Activated CD8-positive, alpha-beta T cell treated with anti-CD3 and anti-CD28 coated beads for 36 hours (primary cell): ENCODE data around the gene PIK3C2G. TPM values are rescaled to one million over a fixed set of nuclear protein-coding genes. Genes with fewer than 3 reads are reported as not detected.

Experiments used
- ATAC-seq: fragments of 200-7000 bp; cut with Tn5 transposase; one replicate; pipeline ENCODE4 v1.10.0; 2021; ENCODE audit warnings: mild to moderate bottlenecking, moderate library complexity
- CTCF ChIA-PET: fragments of 350-600 bp; sonication (Branson Sonifier 250); formaldehyde crosslinking; loops from one replicate; lab custom pipeline; 2021; ENCODE audit warnings: antibody characterized with exemption; lab: Charles Lee
- POLR2A ChIA-PET: fragments of 350-600 bp; sonication (Branson Sonifier 250); formaldehyde crosslinking; loops from one replicate; lab custom pipeline; 2021; ENCODE audit warnings: antibody characterized with exemption; lab: Charles Lee
- DNase-seq: peaks from one replicate; pipeline ENCODE4 v3.0.0-alpha.2; 2020
- H3K27ac Mint-ChIP-seq: one replicate; pipeline ENCODE4 v1.8.0; 2021; ENCODE audit warnings: mild to moderate bottlenecking, mixed read lengths
- H3K27me3 Mint-ChIP-seq: one replicate; pipeline ENCODE4 v1.8.0; 2021; ENCODE audit warnings: mixed read lengths
- H3K36me3 Mint-ChIP-seq: one replicate; pipeline ENCODE4 v1.8.0; 2021; ENCODE audit warnings: low read depth, mixed read lengths
- H3K4me1 Mint-ChIP-seq: one replicate; pipeline ENCODE4 v1.8.0; 2021; ENCODE audit warnings: low read depth, mixed read lengths
- H3K4me3 Mint-ChIP-seq: one replicate; pipeline ENCODE4 v1.8.0; 2021; ENCODE audit warnings: mild to moderate bottlenecking, moderate library complexity, mixed read lengths
- H3K9me3 Mint-ChIP-seq: one replicate; pipeline ENCODE4 v1.8.0; 2021; ENCODE audit warnings: mixed read lengths
- CTCF ChIP-seq: fragments of 200-600 bp; IDR thresholded peaks from one replicate; pipeline ENCODE4 v1.8.0; 2022; ENCODE audit warnings: antibody characterized with exemption, mild to moderate bottlenecking
- intact Hi-C: fragments of 100-400 bp; cut with micrococcal nuclease; formaldehyde crosslinking; loops from one replicate; pipeline ENCODE4 v1.10.0; 2022
- total RNA-seq, 2 experiments: library from RNA; stranded (reverse); gene quantifications; one replicate each; pipeline ENCODE4 v1.2.3, GENCODE V29; 2021

The PIK3C2G gene
- total RNA-seq, 2 experiments from 2014 or later = not detected

- intact Hi-C loops = no loop called here
- TF ChIP-seq CTCF = no peak
- no peaks in the 10 kb centered on the region for H3K4me1 Mint-ChIP-seq
- ATAC-seq (no peak), DNase-seq (no peak)
- H3K27ac Mint-ChIP-seq = no peak overlapping the region
- ChIA-PET POLR2A (no interaction called here), CTCF (no interaction called here)
- no peaks in the 10 kb centered on the region for H3K36me3 Mint-ChIP-seq
- H3K4me3 Mint-ChIP-seq = no peak overlapping the region
- no peaks in the 10 kb centered on the region for H3K27me3 Mint-ChIP-seq
- H3K9me3 Mint-ChIP-seq = no peaks in the 10 kb centered on the region
These were observed 290.4 kb downstream of the PIK3C2G start for GRCh38 chr12:18551701-18552100.

GRCh38 chr12:18552829-18553228, 291.5 kb downstream of the PIK3C2G start:
- intact Hi-C loops = no loop called here
- TF ChIP-seq CTCF = no peak
- DNase-seq (no peak), ATAC-seq (no peak)
- Mint-ChIP-seq H3K27ac (no peak overlapping the region), H3K4me3 (no peak overlapping the region), H3K27me3 (no peaks in the 10 kb centered on the region), H3K9me3 (no peaks in the 10 kb centered on the region), H3K36me3 (no peaks in the 10 kb centered on the region), H3K4me1 (no peaks in the 10 kb centered on the region)
- POLR2A ChIA-PET = no interaction called here
- CTCF ChIA-PET = interaction anchor here (0.5 kb wide), 1 partner anchor 308 kb away, joined by 3 read pairs; no protein-coding TSS in a partner anchor

GRCh38 chr12:18556161-18556560, 294.8 kb downstream of the PIK3C2G start:
- no peaks in the 10 kb centered on the region for H3K4me1 Mint-ChIP-seq
- ChIA-PET POLR2A (no interaction called here), CTCF (no interaction called here)
- H3K27me3 Mint-ChIP-seq = no peaks in the 10 kb centered on the region
- H3K36me3 Mint-ChIP-seq = no peaks in the 10 kb centered on the region
- H3K9me3 Mint-ChIP-seq = peaks cover 2% of the 10 kb centered on the region
- no peak for DNase-seq
- no peak for TF ChIP-seq CTCF
- ATAC-seq = no peak
- H3K27ac Mint-ChIP-seq = no peak overlapping the region
- no peak overlapping the region for H3K4me3 Mint-ChIP-seq
- intact Hi-C loops = no loop called here

- DNase-seq (no peak), ATAC-seq (no peak)
- Mint-ChIP-seq H3K27ac (no peak overlapping the region), H3K9me3 (peaks cover 5% of the 10 kb centered on the region), H3K4me3 (no peak overlapping the region), H3K27me3 (no peaks in the 10 kb centered on the region), H3K36me3 (no peaks in the 10 kb centered on the region), H3K4me1 (no peaks in the 10 kb centered on the region)
- intact Hi-C loops = no loop called here
- POLR2A ChIA-PET = no interaction called here
- no peak for TF ChIP-seq CTCF
- CTCF ChIA-PET = no interaction called here
These were observed 297.9 kb downstream of the PIK3C2G start for GRCh38 chr12:18559242-18559641.

GRCh38 chr12:18562531-18562930, 301.2 kb downstream of the PIK3C2G start:
- intact Hi-C loops = no loop called here
- no peak for TF ChIP-seq CTCF
- peaks cover 5% of the 10 kb centered on the region for H3K9me3 Mint-ChIP-seq
- ATAC-seq (no peak), DNase-seq (no peak)
- no peaks in the 10 kb centered on the region for H3K27me3 Mint-ChIP-seq
- H3K4me3 Mint-ChIP-seq = no peak overlapping the region
- POLR2A ChIA-PET = no interaction called here
- no peaks in the 10 kb centered on the region for H3K36me3 Mint-ChIP-seq
- no peak overlapping the region for H3K27ac Mint-ChIP-seq
- H3K4me1 Mint-ChIP-seq = no peaks in the 10 kb centered on the region
- CTCF ChIA-PET = no interaction called here
